ENCODE results near the gene DDX51.

Gene DDX51, protein sequence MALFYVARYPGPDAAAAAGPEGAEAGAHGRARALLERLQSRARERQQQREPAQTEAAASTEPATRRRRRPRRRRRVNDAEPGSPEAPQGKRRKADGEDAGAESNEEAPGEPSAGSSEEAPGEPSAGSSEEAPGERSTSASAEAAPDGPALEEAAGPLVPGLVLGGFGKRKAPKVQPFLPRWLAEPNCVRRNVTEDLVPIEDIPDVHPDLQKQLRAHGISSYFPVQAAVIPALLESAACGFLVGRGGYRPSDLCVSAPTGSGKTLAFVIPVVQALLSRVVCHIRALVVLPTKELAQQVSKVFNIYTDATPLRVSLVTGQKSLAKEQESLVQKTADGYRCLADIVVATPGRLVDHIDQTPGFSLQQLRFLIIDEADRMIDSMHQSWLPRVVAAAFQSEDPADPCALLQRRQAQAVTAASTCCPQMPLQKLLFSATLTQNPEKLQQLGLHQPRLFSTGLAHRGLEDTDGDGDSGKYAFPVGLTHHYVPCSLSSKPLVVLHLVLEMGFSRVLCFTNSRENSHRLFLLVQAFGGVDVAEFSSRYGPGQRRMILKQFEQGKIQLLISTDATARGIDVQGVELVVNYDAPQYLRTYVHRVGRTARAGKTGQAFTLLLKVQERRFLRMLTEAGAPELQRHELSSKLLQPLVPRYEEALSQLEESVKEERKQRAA

DNA sequence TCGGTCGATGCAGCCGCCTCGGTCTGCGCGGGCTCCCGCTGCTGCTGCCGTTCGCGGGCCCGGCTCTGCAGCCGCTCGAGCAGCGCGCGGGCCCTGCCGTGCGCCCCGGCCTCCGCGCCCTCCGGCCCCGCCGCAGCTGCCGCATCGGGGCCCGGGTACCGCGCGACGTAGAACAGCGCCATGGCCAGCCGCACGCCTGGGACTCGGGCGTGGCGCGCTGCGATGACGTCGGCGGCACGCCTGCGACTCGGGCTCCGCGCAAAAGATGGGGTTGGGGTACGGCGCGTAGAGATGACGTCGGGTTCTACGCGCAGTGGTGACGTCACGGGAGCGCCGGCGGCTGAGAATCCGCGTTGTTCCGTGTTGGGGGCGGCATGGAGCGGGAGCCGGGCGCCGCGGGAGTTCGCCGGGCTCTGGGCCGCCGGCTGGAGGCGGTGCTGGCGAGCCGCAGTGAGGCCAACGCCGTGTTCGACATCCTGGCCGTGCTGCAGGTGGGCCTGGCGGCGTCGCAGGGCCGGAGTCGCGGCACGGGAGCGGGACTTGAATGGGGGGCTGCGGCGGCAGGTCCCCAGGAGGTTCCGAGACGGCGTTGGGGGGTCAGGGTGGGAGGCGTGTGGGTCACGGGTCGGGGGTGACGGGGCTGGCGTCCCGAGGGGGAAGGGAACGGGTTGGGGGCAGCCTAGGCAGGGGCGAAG is at the start of gene DDX51, which contains the start of gene NOC4L:
Gene DDX51 (minus strand): TSS at position 205 of the 695 bp plus-strand sequence. CDS start 23 bp downstream, at position 182.
Gene NOC4L (plus strand): TSS at position 343 of the 695 bp plus-strand sequence. CDS start 32 bp downstream, at position 375.
- peak; percentile 97 to 99 for DNase-seq
- no peak for TF ChIP-seq GATA1 (IDR thresholded peaks at IDR 0.05; ENCODE audit: low read depth, low read length)
- peak; percentile 74 for TF ChIP-seq POLR2A (IDR thresholded peaks at IDR 0.05; ENCODE audit: low read length)

DNA sequence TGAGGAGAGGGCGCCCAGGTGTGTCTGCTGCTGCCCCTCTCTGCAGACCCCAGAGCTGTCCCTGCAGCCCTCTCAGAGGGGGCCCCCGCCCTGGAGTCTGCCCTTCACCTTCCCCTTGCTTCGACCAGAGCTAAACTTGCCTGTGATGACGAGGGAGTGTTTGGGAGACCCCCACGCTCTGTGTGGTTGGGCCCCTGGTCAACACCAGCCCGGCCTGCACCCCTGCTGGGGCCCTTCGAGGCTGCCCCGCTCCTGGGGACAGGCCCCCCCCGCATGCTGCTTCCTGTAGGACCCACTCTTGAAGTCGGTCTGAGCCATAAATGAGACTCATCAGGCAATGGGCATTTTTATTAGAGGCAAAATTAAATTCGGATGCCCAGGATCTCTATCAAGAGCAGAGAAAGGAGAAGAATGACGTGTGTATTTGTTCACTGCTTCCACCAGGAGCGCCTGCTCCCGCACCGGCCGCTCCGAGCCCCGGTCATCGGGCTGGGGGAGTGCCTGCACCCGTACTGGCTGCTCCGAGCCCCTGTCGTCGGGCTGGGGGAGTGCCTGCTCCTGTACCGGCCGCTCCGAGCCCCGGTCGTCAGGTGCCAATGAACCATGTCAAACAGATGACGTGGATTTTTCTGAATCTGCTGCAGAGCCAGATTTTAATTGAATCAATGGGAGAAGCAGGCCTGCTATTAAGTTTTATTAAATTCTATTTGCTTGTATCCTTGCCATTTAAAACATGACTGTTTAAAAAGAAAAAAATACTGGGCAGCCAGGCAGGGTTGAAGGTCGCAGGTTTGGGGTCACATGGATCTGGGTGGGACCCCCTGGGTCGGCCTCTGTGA is 47.8 kb upstream of the DDX51 start:
- no peak for DNase-seq
- no peak for TF ChIP-seq GATA1 (IDR thresholded peaks at IDR 0.05; ENCODE audit: low read depth, low read length)
- no peak for TF ChIP-seq POLR2A (IDR thresholded peaks at IDR 0.05; ENCODE audit: low read length)

- TF ChIP-seq POLR2A (IDR thresholded peaks at IDR 0.05; ENCODE audit: low read length), result no peak
- no peak for TF ChIP-seq GATA1 (IDR thresholded peaks at IDR 0.05; ENCODE audit: low read depth, low read length)
- no peak for DNase-seq
Measured at GRCh38 chr12:132190834-132191500, 46.8 kb upstream of the DDX51 start.

DNA sequence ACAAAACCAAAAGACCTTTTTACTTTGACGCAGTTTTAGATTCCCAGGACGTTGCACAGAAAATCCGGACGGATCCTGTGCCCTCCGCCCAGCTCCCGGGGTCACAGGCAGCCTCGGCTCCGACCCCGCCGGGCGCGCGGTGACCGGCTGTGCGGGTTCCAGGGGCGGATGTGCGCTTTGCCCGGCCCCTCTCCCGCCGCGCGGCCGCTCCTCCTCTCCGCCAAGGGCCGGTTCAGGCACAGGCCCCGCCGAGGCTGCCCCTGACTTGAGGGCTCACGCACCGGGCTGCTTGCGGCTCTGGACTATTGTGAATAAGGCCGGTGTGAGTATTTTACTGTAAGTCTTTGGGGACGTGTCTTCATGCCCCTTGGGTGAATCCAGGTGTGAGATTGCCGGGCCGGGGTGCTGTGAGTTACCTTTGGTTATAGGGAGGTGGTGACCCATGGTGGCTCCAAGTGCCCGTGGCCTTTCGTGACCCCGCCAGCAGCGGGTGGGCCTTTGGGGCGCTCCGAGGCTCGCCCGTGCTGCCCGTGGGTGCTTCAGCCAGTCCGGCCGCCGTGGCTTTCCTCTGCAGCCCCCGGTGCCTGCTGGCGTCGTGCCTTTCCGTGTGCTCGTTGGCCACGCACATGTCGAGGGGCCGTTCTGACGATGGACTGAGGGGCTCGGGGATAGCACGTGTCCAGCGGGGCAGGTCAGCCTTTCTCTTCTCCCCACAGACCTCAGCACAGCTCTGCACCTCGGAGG is 46.1 kb upstream of the DDX51 start:
- TF ChIP-seq POLR2A (IDR thresholded peaks at IDR 0.05; ENCODE audit: low read length) (no peak), GATA1 (IDR thresholded peaks at IDR 0.05; ENCODE audit: low read depth, low read length) (no peak)
- DNase-seq, result peak in 1 of 2 experiments; percentile 44

DNA sequence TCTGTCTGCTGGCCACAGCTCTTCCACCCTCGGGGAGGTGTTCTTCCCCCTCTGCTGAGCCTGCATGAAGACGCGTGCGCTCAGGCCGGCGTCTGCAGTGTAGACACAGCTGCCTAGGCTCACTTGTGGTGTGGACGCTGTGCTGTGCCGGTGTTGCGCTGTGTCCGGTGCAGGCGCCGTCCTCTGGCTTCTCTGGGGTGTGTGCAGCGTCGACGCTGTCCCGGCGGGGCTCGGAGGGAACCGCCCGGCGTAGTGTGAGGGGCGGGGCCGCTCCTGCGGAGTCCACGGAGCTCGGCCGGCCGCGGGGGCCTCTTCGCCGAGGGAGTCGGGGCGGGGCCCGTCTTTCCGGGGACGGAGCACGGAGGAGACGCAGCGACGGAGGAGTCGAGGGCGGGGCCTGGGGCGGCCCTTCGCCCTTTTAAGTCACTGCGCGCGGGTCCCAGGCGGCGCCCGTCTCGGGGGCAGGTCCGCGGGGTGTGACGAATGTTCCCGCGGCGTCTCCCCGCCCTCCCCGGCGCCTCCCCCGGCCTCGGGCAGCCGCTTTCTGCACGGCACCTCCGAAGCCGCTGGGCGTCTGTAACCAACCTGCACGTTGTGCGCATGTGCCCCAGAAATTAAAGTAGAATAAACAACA is 45.4 kb upstream of the DDX51 start:
- peak; percentile 87 to 89 for DNase-seq
- TF ChIP-seq POLR2A (IDR thresholded peaks at IDR 0.05; ENCODE audit: low read length) (no peak), GATA1 (IDR thresholded peaks at IDR 0.05; ENCODE audit: low read depth, low read length) (no peak)

- TF ChIP-seq GATA1 (IDR thresholded peaks at IDR 0.05; ENCODE audit: low read depth, low read length) (no peak), POLR2A (IDR thresholded peaks at IDR 0.05; ENCODE audit: low read length) (no peak)
- DNase-seq, result no peak
Measured at GRCh38 chr12:132188916-132189325, 44.8 kb upstream of the DDX51 start.

GRCh38 chr12:132188451-132188901 is 44.4 kb upstream of the DDX51 start:
- TF ChIP-seq POLR2A (IDR thresholded peaks at IDR 0.05; ENCODE audit: low read length) (no peak), GATA1 (IDR thresholded peaks at IDR 0.05; ENCODE audit: low read depth, low read length) (no peak)
- no peak for DNase-seq

DNA sequence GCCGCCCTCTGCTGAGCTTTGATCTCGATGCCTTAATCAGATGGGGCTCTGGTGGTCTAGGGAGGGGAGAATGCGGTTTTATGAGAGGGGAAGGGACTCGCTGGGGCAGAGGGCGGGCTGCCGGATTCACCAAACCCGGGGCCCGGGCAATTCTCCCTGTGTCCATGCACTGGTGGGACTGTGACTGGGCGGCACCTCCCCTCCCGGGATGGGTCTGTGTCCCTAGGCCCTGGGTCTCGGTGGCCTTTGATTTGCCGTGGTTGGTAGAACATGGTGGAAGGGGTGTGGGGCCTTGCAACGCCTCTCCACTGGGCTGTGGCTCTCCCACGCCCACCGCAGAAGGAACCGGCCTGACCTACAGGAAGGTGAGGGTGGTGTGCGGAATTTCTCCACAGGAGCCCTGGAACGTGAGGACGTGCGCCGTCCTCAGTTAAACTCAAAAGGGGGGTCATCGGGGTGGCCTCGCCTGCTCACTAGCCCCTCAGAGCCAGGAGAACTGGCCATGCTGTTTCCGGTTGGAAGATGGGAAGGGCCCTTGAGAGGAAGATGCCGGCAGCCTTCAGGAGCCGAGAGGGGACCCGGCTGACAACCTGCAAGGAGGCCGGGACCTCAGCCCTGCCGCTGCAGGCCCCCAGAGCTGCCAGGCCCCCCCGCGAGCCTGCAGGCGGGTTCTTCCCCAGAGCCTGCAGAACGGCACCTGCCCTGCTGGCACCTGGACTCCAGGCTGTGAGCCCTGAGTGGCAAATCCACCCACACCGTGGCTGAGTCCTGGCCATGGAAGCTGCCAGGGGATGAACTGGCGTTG is 43.7 kb upstream of the DDX51 start:
- no peak for TF ChIP-seq POLR2A (IDR thresholded peaks at IDR 0.05; ENCODE audit: low read length)
- TF ChIP-seq GATA1 (IDR thresholded peaks at IDR 0.05; ENCODE audit: low read depth, low read length), result no peak
- DNase-seq, result no peak

DNA sequence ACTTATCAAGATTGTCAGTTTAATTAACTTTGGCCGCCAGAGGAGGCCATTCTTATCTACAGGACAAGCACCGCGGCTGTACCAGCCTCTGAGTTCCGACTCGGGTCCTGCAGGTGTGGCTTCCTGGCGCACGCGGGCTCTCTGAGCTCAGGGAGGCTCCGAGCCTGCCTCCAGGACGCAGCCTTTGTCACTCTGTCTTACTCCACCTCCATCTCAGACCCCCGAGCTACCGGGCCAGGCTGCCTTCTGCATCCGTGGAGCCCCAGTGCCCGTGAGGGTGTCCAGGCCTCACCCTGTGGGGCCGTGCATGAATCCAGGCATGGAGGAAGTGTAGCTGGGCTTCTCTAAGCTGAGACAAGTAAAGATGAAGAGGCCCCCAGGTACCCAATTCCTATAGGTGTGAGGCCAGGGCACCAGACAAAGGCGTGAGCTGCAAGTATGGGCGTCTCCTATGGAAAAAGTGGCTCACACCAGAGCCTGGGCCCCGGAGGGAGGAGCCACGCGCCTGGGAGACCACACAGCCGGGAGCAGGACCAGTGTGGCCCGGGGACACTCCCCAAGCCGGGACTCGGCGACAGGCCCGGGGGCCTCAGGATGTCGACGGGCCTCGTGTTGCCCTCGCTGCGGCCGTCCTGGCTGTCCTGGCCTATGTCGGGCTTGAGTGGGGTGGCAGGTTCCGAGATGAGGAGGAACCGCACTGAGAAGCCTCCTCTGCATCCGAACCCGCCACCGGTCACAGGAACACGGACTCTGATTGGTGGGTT is 42.9 kb upstream of the DDX51 start:
- DNase-seq, result no peak
- TF ChIP-seq POLR2A (IDR thresholded peaks at IDR 0.05; ENCODE audit: low read length) (no peak), GATA1 (IDR thresholded peaks at IDR 0.05; ENCODE audit: low read depth, low read length) (no peak)

- DNase-seq, result no peak
- TF ChIP-seq GATA1 (IDR thresholded peaks at IDR 0.05; ENCODE audit: low read depth, low read length), result no peak
- TF ChIP-seq POLR2A (IDR thresholded peaks at IDR 0.05; ENCODE audit: low read length), result no peak
Measured at GRCh38 chr12:132186208-132186856, 42.2 kb upstream of the DDX51 start.
